HepG2 (cell line): ENCODE data around the gene C1orf159.

Experiments
- EZH2 ChIP-seq: conservative IDR thresholded peaks from 2 replicates; pipeline ENCODE4 v1.6.1; 2012; ENCODE audit warnings: mild to moderate bottlenecking, low read depth, low read length, moderate library complexity
- RARA ChIP-seq: IDR thresholded peaks from 2 replicates; pipeline ENCODE4 v1.6.1; 2016; ENCODE audit warnings: missing genetic modification reagents, missing compliant biosample characterization
- RFX5 ChIP-seq: IDR thresholded peaks from 2 replicates; pipeline ENCODE4 v1.6.1; 2011; ENCODE audit warnings: low read depth, low read length, improper control_type of control experiment
- ZBTB43 ChIP-seq: sonication (generic); formaldehyde crosslinking; conservative IDR thresholded peaks from 2 replicates; pipeline ENCODE4 v1.4.0; 2020; ENCODE audit warnings: missing genetic modification reagents
- ZNF468 ChIP-seq: sonication (generic); formaldehyde crosslinking; IDR thresholded peaks from 2 replicates; pipeline ENCODE4 v1.8.0; 2022; ENCODE audit warnings: mild to moderate bottlenecking, moderate library complexity, missing genetic modification reagents
- TF ChIP-seq, protein P1 (sequence below): IDR thresholded peaks from 2 replicates; pipeline ENCODE4 v1.6.1; 2016

- TF ChIP-seq EZH2 (no peak), ZBTB43 (CRISPR knock-in tag) (no peak), RARA (no peak), RFX5 (no peak), ZNF468 (CRISPR knock-in tag) (no peak)
- TF ChIP-seq, protein P1, sequence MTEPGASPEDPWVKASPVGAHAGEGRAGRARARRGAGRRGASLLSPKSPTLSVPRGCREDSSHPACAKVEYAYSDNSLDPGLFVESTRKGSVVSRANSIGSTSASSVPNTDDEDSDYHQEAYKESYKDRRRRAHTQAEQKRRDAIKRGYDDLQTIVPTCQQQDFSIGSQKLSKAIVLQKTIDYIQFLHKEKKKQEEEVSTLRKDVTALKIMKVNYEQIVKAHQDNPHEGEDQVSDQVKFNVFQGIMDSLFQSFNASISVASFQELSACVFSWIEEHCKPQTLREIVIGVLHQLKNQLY: no peak
Observed at GRCh38 chr1:1162597-1163537, 47.0 kb upstream of the C1orf159 start.
